ENCODE results near the gene PIP5K1C.

GRCh38 chr19:3608750-3609322 lies 91.4 kb downstream of the PIP5K1C start:
- TF ChIP-seq SREBF2 (IDR thresholded peaks at IDR 0.05) (no peak), REST (IDR thresholded peaks at IDR 0.05) (no peak), POLR2A (IDR thresholded peaks at IDR 0.05; ENCODE audit: low read length) (no peak)

Data from A549 (cell line).